Caki2 (cell line): ENCODE data around the gene SNUPN. TPM values are rescaled to one million over a fixed set of nuclear protein-coding genes. Genes with fewer than 3 reads are reported as not detected.

Experiments used
- DNase-seq: peaks from one replicate; pipeline ENCODE4 v3.0.0-alpha.2; 2015; ENCODE audit warnings: low read depth
- in situ Hi-C: cut with HindIII; loops from 2 replicates; pipeline ENCODE4 v1.10.0; 2016; ENCODE audit warnings: low sequenced_read_pairs, low pct_unique_long_range_greater_than_20kb, mixed read lengths
- total RNA-seq: library from RNA; depleted of rRNA; stranded (reverse); fragments of >200 nt; shearing (Covaris generic); gene quantifications from 2 replicates; pipeline ENCODE4 v1.2.3, GENCODE V29; 2014; ENCODE audit warnings: low replicate concordance; rRNA removed

SNUPN gene
- 37.9 and 38.7 TPM in 2 replicates for total RNA-seq

- peak; percentile 93 for DNase-seq
- in situ Hi-C loops = no loop called here
Measured at GRCh38 chr15:75625542-75626347, at the start of gene SNUPN. SNUPN (minus strand) TSS chr15:75625725; CDS start chr15:75621051, 4,674 bp downstream.

GRCh38 chr15:75674366-75674765, 48.8 kb upstream of the SNUPN start:
- in situ Hi-C loops = no loop called here
- no peak for DNase-seq

- in situ Hi-C loops = no loop called here
- DNase-seq = no peak
Measured at GRCh38 chr15:75673426-75674235, 48.1 kb upstream of the SNUPN start.

- in situ Hi-C loops = no loop called here
- DNase-seq = no peak
Measured at GRCh38 chr15:75672646-75673425, 47.3 kb upstream of the SNUPN start.

GRCh38 chr15:75671730-75672602, 46.4 kb upstream of the SNUPN start:
- in situ Hi-C loops = no loop called here
- DNase-seq = no peak

GRCh38 chr15:75669879-75670212, 44.3 kb upstream of the SNUPN start:
- no peak for DNase-seq

GRCh38 chr15:75669191-75669878, 43.8 kb upstream of the SNUPN start:
- in situ Hi-C loops = no loop called here

More at GRCh38 chr15:75669879-75670212, 44.3 kb upstream of the SNUPN start:
- in situ Hi-C loops = no loop called here

GRCh38 chr15:75666823-75667501, 41.4 kb upstream of the SNUPN start:
- in situ Hi-C loops = no loop called here
- peak; percentile 61 for DNase-seq

More at GRCh38 chr15:75669191-75669878, 43.8 kb upstream of the SNUPN start:
- no peak for DNase-seq

- no peak for DNase-seq
- in situ Hi-C loops = no loop called here
Measured at GRCh38 chr15:75663931-75664421, 38.5 kb upstream of the SNUPN start.

- DNase-seq = no peak
- in situ Hi-C loops = no loop called here
Measured at GRCh38 chr15:75662823-75663519, 37.4 kb upstream of the SNUPN start.

GRCh38 chr15:75661756-75662140, 36.2 kb upstream of the SNUPN start:
- DNase-seq = no peak
- in situ Hi-C loops = no loop called here

- peak; percentile 73 for DNase-seq
- in situ Hi-C loops = no loop called here
Measured at GRCh38 chr15:75661100-75661755, 35.7 kb upstream of the SNUPN start.

GRCh38 chr15:75659928-75660645, 34.6 kb upstream of the SNUPN start:
- in situ Hi-C loops = no loop called here
- no peak for DNase-seq

- in situ Hi-C loops = no loop called here
- no peak for DNase-seq
Measured at GRCh38 chr15:75659141-75659771, 33.7 kb upstream of the SNUPN start.

- in situ Hi-C loops = no loop called here
- no peak for DNase-seq
Measured at GRCh38 chr15:75656813-75657212, 31.3 kb upstream of the SNUPN start.
